Naive thymus-derived CD8-positive, alpha-beta T cell (primary cell): ENCODE measurements around the gene CALN1. TPM values are rescaled to one million over a fixed set of nuclear protein-coding genes. Genes with fewer than 3 reads are reported as not detected.
A peak's percentile ranks its signal among the peaks of the same experiment; 100 is the strongest.
"Not testable (repeated sequence)": the region's sequence is repeated elsewhere in the genome, so short reads cannot be mapped to it uniquely, and the experiment has no call there.

Experiments
- ATAC-seq, 2 donors: fragments of 150-1000 bp; cut with Tn5 transposase in 1 of 2; sonication (Bioruptor Pico), chemical (Tn5 transposase) in 1 of 2; 1 replicate in 1 of 2; 2 replicates in 1 of 2; pipeline ENCODE4 v1.10.0; 2021; ENCODE audit warnings: mild to moderate bottlenecking in 2 of 2, moderate library complexity in 2 of 2
- POLR2A ChIA-PET: fragments of 350-600 bp; sonication (Branson Sonifier 250); formaldehyde crosslinking; loops from one replicate; lab custom pipeline; 2021; ENCODE audit warnings: antibody characterized with exemption; lab: Charles Lee
- DNase-seq, 10 donors: peaks; one replicate each; pipeline versions ENCODE4 v3.0.0 to v3.0.0-alpha.2; 2020 to 2022
- H3K27ac Mint-ChIP-seq, 10 donors: one replicate each; pipeline ENCODE4 v1.8.0; 2020 to 2022; ENCODE audit warnings: mild to moderate bottlenecking in 10 of 10, mixed read lengths in 10 of 10, moderate library complexity in 4 of 10, inconsistent platforms in 1 of 10
- H3K27me3 Mint-ChIP-seq, 5 donors: one replicate each; pipeline ENCODE4 v1.8.0; 2021 to 2022; ENCODE audit warnings: mixed read lengths in 5 of 5
- H3K36me3 Mint-ChIP-seq, 3 donors: one replicate each; pipeline ENCODE4 v1.8.0; 2020 to 2022; ENCODE audit warnings: mixed read lengths in 3 of 3, mild to moderate bottlenecking in 2 of 3, inconsistent platforms in 1 of 3
- H3K4me1 Mint-ChIP-seq, 4 donors: one replicate each; pipeline ENCODE4 v1.8.0; 2021 to 2022; ENCODE audit warnings: mixed read lengths in 4 of 4
- H3K4me3 Mint-ChIP-seq, 10 donors: one replicate each; pipeline ENCODE4 v1.8.0; 2020 to 2022; ENCODE audit warnings: mild to moderate bottlenecking in 10 of 10, mixed read lengths in 10 of 10, moderate library complexity in 6 of 10, inconsistent platforms in 1 of 10
- H3K9me3 Mint-ChIP-seq, 9 donors: one replicate each; pipeline ENCODE4 v1.8.0; 2020 to 2022; ENCODE audit warnings: mixed read lengths in 9 of 9, mild to moderate bottlenecking in 3 of 9, inconsistent platforms in 1 of 9, moderate library complexity in 1 of 9
- polyA plus RNA-seq, 3 donors: library from polyadenylated mRNA; unstranded; fragments of 300-500 nt; fragmentation: Illumina TruSeq; gene quantifications; one replicate each; pipeline ENCODE4 v1.2.3, GENCODE V29; 2021
- total RNA-seq, 8 experiments: library from RNA in 2 of 8; stranded (reverse) in 2 of 8; gene quantifications; one replicate each; pipeline ENCODE4 v1.2.3 and lab custom pipeline; 2021 to 2026

Gene CALN1
- total and polyA plus RNA-seq, 5 experiments from 2014 or later, result 0.15 TPM; not detected in 4

GRCh38 chr7:72405418-72405817 is 6.7 kb downstream of the CALN1 start:
- peaks cover 0 to 4% (median 0%) of the 10 kb centered on the region in 3 donors for H3K36me3 Mint-ChIP-seq
- no peak overlapping the region for H3K4me3 Mint-ChIP-seq
- POLR2A ChIA-PET, result no interaction called here
- ATAC-seq (no peak), DNase-seq (no peak)
- H3K27ac Mint-ChIP-seq, result no peak overlapping the region
- H3K9me3 Mint-ChIP-seq, result peaks cover 0 to 18% (median 7%) of the 10 kb centered on the region in 9 donors
- H3K27me3 Mint-ChIP-seq, result peaks cover 5 to 25% (median 9%) of the 10 kb centered on the region in 5 donors
- H3K4me1 Mint-ChIP-seq, result peaks cover 0 to 6% (median 0%) of the 10 kb centered on the region in 4 donors

- Mint-ChIP-seq H3K36me3 (peaks cover 0 to 4% (median 0%) of the 10 kb centered on the region in 3 donors), H3K4me1 (peaks cover 0 to 6% (median 0%) of the 10 kb centered on the region in 4 donors), H3K27me3 (peaks cover 5 to 32% (median 9%) of the 10 kb centered on the region in 5 donors), H3K4me3 (no peak overlapping the region), H3K9me3 (peaks cover 0 to 22% (median 11%) of the 10 kb centered on the region in 9 donors), H3K27ac (no peak overlapping the region)
- no peak for DNase-seq
- POLR2A ChIA-PET, result no interaction called here
- no peak for ATAC-seq
These were observed 7.4 kb downstream of the CALN1 start for GRCh38 chr7:72404743-72405142.

GRCh38 chr7:72403458-72404076 is 8.6 kb downstream of the CALN1 start:
- H3K4me1 Mint-ChIP-seq, result peaks cover 0 to 6% (median 0%) of the 10 kb centered on the region in 4 donors
- H3K9me3 Mint-ChIP-seq, result peaks cover 0 to 28% (median 13%) of the 10 kb centered on the region in 9 donors
- ATAC-seq (no peak), DNase-seq (no peak)
- peaks cover 5 to 33% (median 9%) of the 10 kb centered on the region in 5 donors for H3K27me3 Mint-ChIP-seq
- no peak overlapping the region for H3K4me3 Mint-ChIP-seq
- H3K36me3 Mint-ChIP-seq, result peaks cover 0 to 6% (median 0%) of the 10 kb centered on the region in 3 donors
- POLR2A ChIA-PET, result no interaction called here
- H3K27ac Mint-ChIP-seq, result peak overlapping the region in 1 of 10 donors; percentile 5

- POLR2A ChIA-PET, result no interaction called here
- H3K36me3 Mint-ChIP-seq, result peaks cover 0 to 15% (median 0%) of the 10 kb centered on the region in 3 donors
- H3K27me3 Mint-ChIP-seq, result peaks cover 0 to 9% (median 2%) of the 10 kb centered on the region in 5 donors
- H3K4me3 Mint-ChIP-seq, result no peak overlapping the region
- H3K9me3 Mint-ChIP-seq, result peaks cover 5 to 30% (median 11%) of the 10 kb centered on the region in 9 donors
- H3K27ac Mint-ChIP-seq, result no peak overlapping the region
- DNase-seq (no peak), ATAC-seq (no peak)
- no peaks in the 10 kb centered on the region for H3K4me1 Mint-ChIP-seq
These were observed 18.1 kb downstream of the CALN1 start for GRCh38 chr7:72394016-72394415.

GRCh38 chr7:72391821-72392377 is 20.2 kb downstream of the CALN1 start:
- no peak overlapping the region for H3K27ac Mint-ChIP-seq
- H3K4me3 Mint-ChIP-seq, result no peak overlapping the region
- peaks cover 0 to 16% (median 5%) of the 10 kb centered on the region in 9 donors for H3K9me3 Mint-ChIP-seq
- H3K27me3 Mint-ChIP-seq, result peaks cover 0 to 15% (median 2%) of the 10 kb centered on the region in 5 donors
- H3K36me3 Mint-ChIP-seq, result peaks cover 0 to 7% (median 0%) of the 10 kb centered on the region in 3 donors
- POLR2A ChIA-PET, result no interaction called here
- ATAC-seq, result no peak
- DNase-seq, result no peak
- H3K4me1 Mint-ChIP-seq, result no peaks in the 10 kb centered on the region

GRCh38 chr7:72386118-72386517 is 26.0 kb downstream of the CALN1 start:
- ATAC-seq (no peak), DNase-seq (no peak)
- Mint-ChIP-seq H3K36me3 (peaks cover 0 to 3% (median 0%) of the 10 kb centered on the region in 3 donors), H3K9me3 (peaks cover 0 to 19% (median 9%) of the 10 kb centered on the region in 9 donors), H3K4me1 (no peaks in the 10 kb centered on the region), H3K4me3 (no peak overlapping the region), H3K27me3 (peaks cover 0 to 15% (median 1%) of the 10 kb centered on the region in 5 donors), H3K27ac (no peak overlapping the region)
- POLR2A ChIA-PET, result no interaction called here

- Mint-ChIP-seq H3K4me1 (no peaks in the 10 kb centered on the region), H3K9me3 (peaks cover 0 to 10% (median 1%) of the 10 kb centered on the region in 9 donors), H3K4me3 (no peak overlapping the region), H3K36me3 (no peaks in the 10 kb centered on the region), H3K27me3 (peaks cover 0 to 2% (median 0%) of the 10 kb centered on the region in 5 donors), H3K27ac (no peak overlapping the region)
- DNase-seq, result no peak
- ATAC-seq, result no peak
- POLR2A ChIA-PET, result no interaction called here
These were observed 49.9 kb downstream of the CALN1 start for GRCh38 chr7:72362246-72362645.

GRCh38 chr7:72345208-72345727 is 66.9 kb downstream of the CALN1 start:
- POLR2A ChIA-PET, result no interaction called here
- peaks cover 0 to 13% (median 4%) of the 10 kb centered on the region in 9 donors for H3K9me3 Mint-ChIP-seq
- peak overlapping the region in 1 of 10 donors; percentile 72 for H3K27ac Mint-ChIP-seq
- ATAC-seq (no peak), DNase-seq (no peak)
- H3K4me3 Mint-ChIP-seq, result no peak overlapping the region
- H3K36me3 Mint-ChIP-seq, result no peaks in the 10 kb centered on the region
- peaks cover 0 to 14% (median 8%) of the 10 kb centered on the region in 5 donors for H3K27me3 Mint-ChIP-seq
- H3K4me1 Mint-ChIP-seq, result no peaks in the 10 kb centered on the region

GRCh38 chr7:72343991-72344390 is 68.1 kb downstream of the CALN1 start:
- DNase-seq (no peak), ATAC-seq (no peak)
- H3K9me3 Mint-ChIP-seq, result peaks cover 0 to 20% (median 9%) of the 10 kb centered on the region in 9 donors
- peaks cover 0 to 14% (median 12%) of the 10 kb centered on the region in 5 donors for H3K27me3 Mint-ChIP-seq
- H3K4me1 Mint-ChIP-seq, result no peaks in the 10 kb centered on the region
- H3K36me3 Mint-ChIP-seq, result no peaks in the 10 kb centered on the region
- H3K4me3 Mint-ChIP-seq, result no peak overlapping the region
- POLR2A ChIA-PET, result no interaction called here
- H3K27ac Mint-ChIP-seq, result no peak overlapping the region

GRCh38 chr7:72343354-72343753 is 68.8 kb downstream of the CALN1 start:
- not testable (repeated sequence) for H3K4me3 Mint-ChIP-seq

GRCh38 chr7:72337390-72338167 is 74.6 kb downstream of the CALN1 start:
- H3K9me3 Mint-ChIP-seq, result peaks cover 0 to 27% (median 15%) of the 10 kb centered on the region in 9 donors
- H3K36me3 Mint-ChIP-seq, result no peaks in the 10 kb centered on the region
- H3K4me1 Mint-ChIP-seq, result peaks cover 0 to 5% (median 1%) of the 10 kb centered on the region in 4 donors
- ATAC-seq (no peak), DNase-seq (no peak)
- peaks cover 24 to 42% (median 28%) of the 10 kb centered on the region in 5 donors for H3K27me3 Mint-ChIP-seq
- H3K4me3 Mint-ChIP-seq, result peak overlapping the region in 1 of 10 donors; percentile 18
- H3K27ac Mint-ChIP-seq, result no peak overlapping the region
- POLR2A ChIA-PET, result no interaction called here

More at GRCh38 chr7:72343354-72343753, 68.8 kb downstream of the CALN1 start:
- peaks cover 3 to 16% (median 14%) of the 10 kb centered on the region in 5 donors for H3K27me3 Mint-ChIP-seq
- DNase-seq, ATAC-seq, POLR2A ChIA-PET, H3K27ac Mint-ChIP-seq, H3K36me3 Mint-ChIP-seq, H3K4me1 Mint-ChIP-seq: not testable (repeated sequence)
- peaks cover 0 to 20% (median 8%) of the 10 kb centered on the region in 9 donors for H3K9me3 Mint-ChIP-seq

GRCh38 chr7:72336632-72337389 is 75.3 kb downstream of the CALN1 start:
- POLR2A ChIA-PET, result no interaction called here
- Mint-ChIP-seq H3K27me3 (peaks cover 24 to 41% (median 28%) of the 10 kb centered on the region in 5 donors), H3K36me3 (no peaks in the 10 kb centered on the region), H3K4me3 (peak overlapping the region in 1 of 10 donors; percentile 18), H3K9me3 (peaks cover 0 to 33% (median 18%) of the 10 kb centered on the region in 9 donors), H3K27ac (no peak overlapping the region), H3K4me1 (peaks cover 0 to 5% (median 1%) of the 10 kb centered on the region in 4 donors)
- no peak for ATAC-seq
- no peak for DNase-seq
